LNCaP clone FGC (cell line): ENCODE data around the gene TNFSF15.

Experiments
- DNase-seq: peaks from one replicate; pipeline ENCODE4 v3.0.0-alpha.2; 2011; ENCODE audit warnings: low read depth
- H3K4me3 ChIP-seq: 2 replicates; pipeline ENCODE4 v1.5.1; 2011; ENCODE audit warnings: mild to moderate bottlenecking, low read depth, low read length, control low read depth
- CTCF ChIP-seq: IDR thresholded peaks from 2 replicates; pipeline ENCODE4 v1.5.1; 2012; ENCODE audit warnings: mild to moderate bottlenecking; ENCODE audit not compliant: control insufficient read depth, insufficient read depth; ENCODE audit errors: extremely low read depth

The TNFSF15 gene

GRCh38 chr9:114805670-114806525, at the start of gene TNFSF15:
TNFSF15 (minus strand) TSS chr9:114806039; CDS start chr9:114806012, 27 bp downstream.
- H3K4me3 ChIP-seq: peak within 1 kb of the TSS; percentile 41
- TF ChIP-seq CTCF: no peak
- peak; percentile 72 for DNase-seq

- no peak for DNase-seq
- no peak for TF ChIP-seq CTCF
- H3K4me3 ChIP-seq: no peak overlapping the region
Observed at GRCh38 chr9:114855488-114855887, 49.6 kb upstream of the TNFSF15 start.

- DNase-seq: no peak
- TF ChIP-seq CTCF: no peak
- H3K4me3 ChIP-seq: no peak overlapping the region
Observed at GRCh38 chr9:114854736-114855355, 49.0 kb upstream of the TNFSF15 start.

- no peak for TF ChIP-seq CTCF
- no peak overlapping the region for H3K4me3 ChIP-seq
- DNase-seq: no peak
Observed at GRCh38 chr9:114853071-114853855, 47.4 kb upstream of the TNFSF15 start.

- DNase-seq: no peak
- TF ChIP-seq CTCF: no peak
- H3K4me3 ChIP-seq: no peak overlapping the region
Observed at GRCh38 chr9:114852050-114852594, 46.3 kb upstream of the TNFSF15 start.

- no peak for DNase-seq
- no peak overlapping the region for H3K4me3 ChIP-seq
- no peak for TF ChIP-seq CTCF
Observed at GRCh38 chr9:114851306-114851705, 45.5 kb upstream of the TNFSF15 start.
